A549 (cell line): ENCODE data around the gene UGT1A5. TPM values are rescaled to one million over a fixed set of nuclear protein-coding genes. Genes with fewer than 3 reads are reported as not detected.

ENCODE experiments used
- ATAC-seq, 2 experiments: fragments of 200-7000 bp in 1 of 2; fragments of >200 bp in 1 of 2; cut with Nextera tagmentation in 1 of 2; cut with Tn5 transposase in 1 of 2; 3 replicates each; pipeline versions ENCODE4 v1.8.0 to v1.9.1; 2018 to 2020; ENCODE audit warnings: mild to moderate bottlenecking in 1 of 2, moderate library complexity in 1 of 2
- CTCF ChIA-PET: fragments of 300-600 bp; sonication (Branson Sonifier 250); formaldehyde crosslinking; extraction: SDS; loops from one replicate; lab custom pipeline; 2021; ENCODE audit warnings: antibody characterized with exemption, inconsistent platforms; lab: Yijun Ruan, JAX
- POLR2A ChIA-PET: fragments of 350-600 bp; formaldehyde crosslinking; extraction: SDS; loops from one replicate; lab custom pipeline; 2021; ENCODE audit warnings: antibody characterized with exemption, inconsistent platforms; lab: Yijun Ruan, JAX
- DNase-seq, 2 experiments: peaks; one replicate each; pipeline versions ENCODE4 v3.0.0 to v3.0.0-alpha.2; 2011 to 2016; ENCODE audit warnings: low read depth in 1 of 2, low spot score in 1 of 2
- FAIRE-seq: peaks from 2 replicates; lab custom pipeline; 2011; peaks lifted over from hg19 to GRCh38; lab: Jason Lieb, UNC
- H3K27ac ChIP-seq, 2 experiments: fragments of >200 bp; sonication (Bioruptor Twin); formaldehyde crosslinking; 3 replicates each; pipeline ENCODE4 v1.5.1; 2016 to 2017
- H3K4me1 ChIP-seq: fragments of >200 bp; sonication (Bioruptor Twin); formaldehyde crosslinking; 3 replicates; pipeline ENCODE4 v1.6.1; 2016
- H3K4me2 ChIP-seq: fragments of >200 bp; sonication (Bioruptor Twin); formaldehyde crosslinking; 3 replicates; pipeline ENCODE4 v1.6.1; 2016
- H3K4me3 ChIP-seq: fragments of >200 bp; sonication (Bioruptor Twin); formaldehyde crosslinking; 3 replicates; pipeline ENCODE4 v1.5.1; 2016
- H3K9me3 ChIP-seq: fragments of >200 bp; sonication (Bioruptor Twin); formaldehyde crosslinking; 3 replicates; pipeline ENCODE4 v1.6.1; 2016
- GATA3 ChIP-seq: IDR thresholded peaks from 2 replicates; pipeline ENCODE4 v1.6.1; 2012; ENCODE audit warnings: borderline replicate concordance
- HDAC2 ChIP-seq: fragments of 200-600 bp; sonication (generic); IDR thresholded peaks from 2 replicates; pipeline ENCODE4 v1.6.1; 2016
- HEYL ChIP-seq: fragments of 250-450 bp; sonication (Bioruptor Pico); IDR thresholded peaks from 2 replicates; pipeline ENCODE4 v1.8.0; 2021; ENCODE audit warnings: mild to moderate bottlenecking, moderate library complexity
- HOXB13 ChIP-seq: fragments of 250-450 bp; sonication (Bioruptor Pico); IDR thresholded peaks from 2 replicates; pipeline ENCODE4 v1.5.0; 2020; ENCODE audit warnings: low read depth, mild to moderate bottlenecking, moderate library complexity
- JUN ChIP-seq, 2 experiments: fragments of >200 bp; sonication (Bioruptor Twin); formaldehyde crosslinking; IDR thresholded peaks; 2 replicates in 1 of 2; 3 replicates in 1 of 2; pipeline ENCODE4 v1.6.1; 2016 to 2017
- JUNB ChIP-seq: fragments of >200 bp; sonication (Bioruptor Twin); formaldehyde crosslinking; IDR thresholded peaks from 2 replicates; pipeline ENCODE4 v1.6.1; 2016
- KDM1A ChIP-seq: fragments of 200-600 bp; sonication (generic); IDR thresholded peaks from 2 replicates; pipeline ENCODE4 v1.6.1; 2016; ENCODE audit warnings: low read depth, mild to moderate bottlenecking
- NR3C1 ChIP-seq: fragments of >200 bp; sonication (Bioruptor Twin); formaldehyde crosslinking; IDR thresholded peaks from 3 replicates; pipeline ENCODE4 v1.6.1; 2017
- PHF8 ChIP-seq: fragments of 200-600 bp; sonication (generic); IDR thresholded peaks from 2 replicates; pipeline ENCODE4 v1.6.1; 2016; ENCODE audit warnings: low read depth, mild to moderate bottlenecking, antibody characterized with exemption, moderate library complexity, borderline replicate concordance
- RCOR1 ChIP-seq: fragments of 150-350 bp; IDR thresholded peaks from 2 replicates; pipeline ENCODE4 v1.6.1; 2014; ENCODE audit warnings: antibody characterized with exemption, low read length, low read depth
- RFX5 ChIP-seq: fragments of 450-650 bp; IDR thresholded peaks from 2 replicates; pipeline ENCODE4 v1.7.1; 2014; ENCODE audit warnings: antibody characterized with exemption, mild to moderate bottlenecking, moderate library complexity
- SMC3 ChIP-seq: fragments of >200 bp; sonication (Bioruptor Twin); formaldehyde crosslinking; IDR thresholded peaks from 3 replicates; pipeline ENCODE4 v1.6.1; 2018; ENCODE audit warnings: inconsistent platforms
- SREBF2 ChIP-seq: fragments of 450-650 bp; IDR thresholded peaks from 2 replicates; pipeline ENCODE4 v1.6.1; 2014; ENCODE audit warnings: mild to moderate bottlenecking, moderate library complexity
- TFCP2L1 ChIP-seq: fragments of 250-450 bp; sonication (Bioruptor Pico); IDR thresholded peaks from 2 replicates; pipeline ENCODE4 v1.5.0; 2021; ENCODE audit warnings: mild to moderate bottlenecking
- TP53 ChIP-seq: fragments of 250-450 bp; sonication (Bioruptor Pico); IDR thresholded peaks from 2 replicates; pipeline ENCODE4 v1.5.0; 2021; ENCODE audit warnings: mild to moderate bottlenecking, moderate library complexity
- ZFP36 ChIP-seq: fragments of 450-650 bp; IDR thresholded peaks from 2 replicates; pipeline ENCODE4 v1.6.1; 2014; ENCODE audit warnings: borderline replicate concordance; ENCODE audit not compliant: partially characterized antibody
- ZNF302 ChIP-seq: fragments of 250-450 bp; sonication (Bioruptor Pico); IDR thresholded peaks from 2 replicates; pipeline ENCODE4 v1.9.0; 2021; ENCODE audit warnings: inconsistent platforms, mild to moderate bottlenecking, moderate library complexity
- WGBS: methylation state at CpG from one replicate; pipeline ENCODE4 v1.1.6; 2017; ENCODE audit errors: missing lambda C conversion rate; 5-methylcytosine and 5-hydroxymethylcytosine counted together
- polyA plus RNA-seq, 4 experiments: library from polyadenylated mRNA; depleted of rRNA in 3 of 4; stranded (reverse); fragments of >200 nt; fragmentation: RNase III in 1 of 4; extraction: RNeasy Plus Mini Kit Qiagen cat#74134 plus additional on column Dnase treatment in 1 of 4; gene quantifications; 2 replicates in 3 of 4; 3 replicates in 1 of 4; pipeline ENCODE4 v1.2.3, GENCODE V29; 2011 to 2017
- TF ChIP-seq, protein P1 (sequence below): fragments of 200-600 bp; sonication (generic); IDR thresholded peaks from 2 replicates; pipeline ENCODE4 v1.6.1; 2016; ENCODE audit warnings: antibody characterized with exemption, mild to moderate bottlenecking, moderate library complexity
- TF ChIP-seq, protein P2 (sequence below): fragments of 450-650 bp; IDR thresholded peaks from 2 replicates; pipeline ENCODE4 v1.6.1; 2014; ENCODE audit warnings: antibody characterized with exemption
- TF ChIP-seq, protein P3 (sequence below): fragments of 250-450 bp; sonication (Bioruptor Pico); IDR thresholded peaks from 2 replicates; pipeline ENCODE4 v1.5.0; 2020; ENCODE audit warnings: low read depth, mild to moderate bottlenecking, moderate library complexity
- TF ChIP-seq, protein P4 (sequence below): fragments of >200 bp; sonication (Bioruptor Twin); formaldehyde crosslinking; IDR thresholded peaks from 3 replicates; pipeline ENCODE4 v1.6.1; 2016

Gene UGT1A5
- polyA plus RNA-seq, 2 of the 4 experiments (the other 2 are of a cell fraction) = 0.05 TPM; not detected in 1

DNA sequence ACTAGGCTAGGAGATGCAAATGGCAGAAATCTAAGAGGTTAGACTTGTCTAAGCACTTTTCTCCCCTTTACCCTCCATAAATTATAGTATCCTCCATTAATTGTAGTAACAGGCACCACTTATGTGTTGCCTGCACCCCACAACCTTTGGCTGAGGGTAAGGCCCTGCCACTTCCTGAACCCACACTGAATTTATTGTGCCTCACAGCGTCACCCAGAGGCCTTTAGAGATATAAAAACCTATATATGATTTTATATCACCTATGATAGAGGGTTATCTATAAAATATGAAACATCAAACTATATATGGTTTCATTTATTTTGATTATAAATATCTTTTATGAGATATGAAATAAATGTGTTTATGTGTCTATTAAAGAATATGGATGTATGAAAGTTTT, 38.4 kb upstream of the UGT1A5 start:
- H3K27ac ChIP-seq = peak overlapping the region; percentile 82 to 85
- peaks cover 25% of the 10 kb centered on the region for H3K9me3 ChIP-seq
- DNase-seq (no peak), FAIRE-seq (no peak), ATAC-seq (no peak)
- TF ChIP-seq TFCP2L1 (CRISPR knock-in tag) (no peak), HDAC2 (no peak), HOXB13 (CRISPR knock-in tag) (no peak), ZNF302 (CRISPR knock-in tag) (no peak), PHF8 (no peak), HEYL (CRISPR knock-in tag) (no peak), RFX5 (no peak), SMC3 (no peak), JUNB (no peak), NR3C1 (no peak), ZFP36 (no peak), SREBF2 (no peak), RCOR1 (no peak)
- TF ChIP-seq, protein P1, sequence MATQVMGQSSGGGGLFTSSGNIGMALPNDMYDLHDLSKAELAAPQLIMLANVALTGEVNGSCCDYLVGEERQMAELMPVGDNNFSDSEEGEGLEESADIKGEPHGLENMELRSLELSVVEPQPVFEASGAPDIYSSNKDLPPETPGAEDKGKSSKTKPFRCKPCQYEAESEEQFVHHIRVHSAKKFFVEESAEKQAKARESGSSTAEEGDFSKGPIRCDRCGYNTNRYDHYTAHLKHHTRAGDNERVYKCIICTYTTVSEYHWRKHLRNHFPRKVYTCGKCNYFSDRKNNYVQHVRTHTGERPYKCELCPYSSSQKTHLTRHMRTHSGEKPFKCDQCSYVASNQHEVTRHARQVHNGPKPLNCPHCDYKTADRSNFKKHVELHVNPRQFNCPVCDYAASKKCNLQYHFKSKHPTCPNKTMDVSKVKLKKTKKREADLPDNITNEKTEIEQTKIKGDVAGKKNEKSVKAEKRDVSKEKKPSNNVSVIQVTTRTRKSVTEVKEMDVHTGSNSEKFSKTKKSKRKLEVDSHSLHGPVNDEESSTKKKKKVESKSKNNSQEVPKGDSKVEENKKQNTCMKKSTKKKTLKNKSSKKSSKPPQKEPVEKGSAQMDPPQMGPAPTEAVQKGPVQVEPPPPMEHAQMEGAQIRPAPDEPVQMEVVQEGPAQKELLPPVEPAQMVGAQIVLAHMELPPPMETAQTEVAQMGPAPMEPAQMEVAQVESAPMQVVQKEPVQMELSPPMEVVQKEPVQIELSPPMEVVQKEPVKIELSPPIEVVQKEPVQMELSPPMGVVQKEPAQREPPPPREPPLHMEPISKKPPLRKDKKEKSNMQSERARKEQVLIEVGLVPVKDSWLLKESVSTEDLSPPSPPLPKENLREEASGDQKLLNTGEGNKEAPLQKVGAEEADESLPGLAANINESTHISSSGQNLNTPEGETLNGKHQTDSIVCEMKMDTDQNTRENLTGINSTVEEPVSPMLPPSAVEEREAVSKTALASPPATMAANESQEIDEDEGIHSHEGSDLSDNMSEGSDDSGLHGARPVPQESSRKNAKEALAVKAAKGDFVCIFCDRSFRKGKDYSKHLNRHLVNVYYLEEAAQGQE = no peak
- TF ChIP-seq, protein P2, sequence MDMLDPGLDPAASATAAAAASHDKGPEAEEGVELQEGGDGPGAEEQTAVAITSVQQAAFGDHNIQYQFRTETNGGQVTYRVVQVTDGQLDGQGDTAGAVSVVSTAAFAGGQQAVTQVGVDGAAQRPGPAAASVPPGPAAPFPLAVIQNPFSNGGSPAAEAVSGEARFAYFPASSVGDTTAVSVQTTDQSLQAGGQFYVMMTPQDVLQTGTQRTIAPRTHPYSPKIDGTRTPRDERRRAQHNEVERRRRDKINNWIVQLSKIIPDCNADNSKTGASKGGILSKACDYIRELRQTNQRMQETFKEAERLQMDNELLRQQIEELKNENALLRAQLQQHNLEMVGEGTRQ = no peak
- WGBS = 36% methylated on average over 1 of the region's 1 CpG
- H3K4me1 ChIP-seq = peaks cover 23% of the 10 kb centered on the region
- ChIA-PET POLR2A (no interaction called here), CTCF (no interaction called here)
- H3K4me2 ChIP-seq = no peak overlapping the region
- H3K4me3 ChIP-seq = no peak overlapping the region

DNA sequence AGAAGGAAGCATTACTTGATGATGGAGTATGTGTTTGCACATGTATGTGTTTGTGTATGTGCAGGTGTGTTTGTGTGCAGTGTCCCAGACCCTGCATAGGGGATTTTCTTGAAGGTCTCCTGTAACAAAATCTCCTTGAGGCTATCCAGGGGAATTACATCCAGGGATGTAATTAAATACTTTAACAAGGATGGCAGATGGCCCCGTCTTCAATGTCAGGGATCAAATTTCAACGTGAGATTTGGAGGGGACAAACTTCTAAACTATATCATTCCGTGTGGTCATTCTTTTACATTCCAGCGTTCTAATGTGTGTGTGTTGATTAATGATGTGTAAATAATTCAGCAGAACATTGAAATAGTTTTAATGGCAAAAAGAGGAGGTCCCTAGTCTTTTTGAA, 37.7 kb upstream of the UGT1A5 start:
- Histone ChIP-seq H3K4me1 (peaks cover 16% of the 10 kb centered on the region; the same call in 2 of the 3 replicates), H3K4me3 (no peak overlapping the region)
- TF ChIP-seq, protein P3, sequence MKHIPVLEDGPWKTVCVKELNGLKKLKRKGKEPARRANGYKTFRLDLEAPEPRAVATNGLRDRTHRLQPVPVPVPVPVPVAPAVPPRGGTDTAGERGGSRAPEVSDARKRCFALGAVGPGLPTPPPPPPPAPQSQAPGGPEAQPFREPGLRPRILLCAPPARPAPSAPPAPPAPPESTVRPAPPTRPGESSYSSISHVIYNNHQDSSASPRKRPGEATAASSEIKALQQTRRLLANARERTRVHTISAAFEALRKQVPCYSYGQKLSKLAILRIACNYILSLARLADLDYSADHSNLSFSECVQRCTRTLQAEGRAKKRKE = no peak
- TF ChIP-seq GATA3 = no peak
- no peak for TF ChIP-seq JUN (IDR thresholded peaks at IDR 0.05)
- TF ChIP-seq KDM1A = no peak
- TF ChIP-seq, protein P4, sequence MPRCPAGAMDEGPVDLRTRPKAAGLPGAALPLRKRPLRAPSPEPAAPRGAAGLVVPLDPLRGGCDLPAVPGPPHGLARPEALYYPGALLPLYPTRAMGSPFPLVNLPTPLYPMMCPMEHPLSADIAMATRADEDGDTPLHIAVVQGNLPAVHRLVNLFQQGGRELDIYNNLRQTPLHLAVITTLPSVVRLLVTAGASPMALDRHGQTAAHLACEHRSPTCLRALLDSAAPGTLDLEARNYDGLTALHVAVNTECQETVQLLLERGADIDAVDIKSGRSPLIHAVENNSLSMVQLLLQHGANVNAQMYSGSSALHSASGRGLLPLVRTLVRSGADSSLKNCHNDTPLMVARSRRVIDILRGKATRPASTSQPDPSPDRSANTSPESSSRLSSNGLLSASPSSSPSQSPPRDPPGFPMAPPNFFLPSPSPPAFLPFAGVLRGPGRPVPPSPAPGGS = no peak
- no peak for TF ChIP-seq TP53 (CRISPR knock-in tag)
- no peak for TF ChIP-seq SREBF2
- TF ChIP-seq, all 56 proteins: peak for 0
- no peak overlapping the region for H3K4me2 ChIP-seq
- peak overlapping the region; percentile 82 to 85 for H3K27ac ChIP-seq
- DNase-seq (no peak), FAIRE-seq (no peak), ATAC-seq (0 out of 6 replicates have a peak, but pooled peaks of 1 of the 2 experiments have one; percentile 29)
- peaks cover 25% of the 10 kb centered on the region for H3K9me3 ChIP-seq
- WGBS = 76% methylated on average over 4 of the region's 4 CpGs
- ChIA-PET CTCF (no interaction called here), POLR2A (no interaction called here)
